CD4-positive, alpha-beta T cell treated with Interleukin-1 beta for 1 hour (primary cell): Measurements from ENCODE around the gene PHACTR4.
"Not testable (repeated sequence)": the region's sequence is repeated elsewhere in the genome, so short reads cannot be mapped to it uniquely, and the experiment has no call there.

Source experiments
- DNase-seq, 2 donors: peaks; one replicate each; pipeline ENCODE4 v3.0.0-alpha.2; 2020 to 2022

Gene PHACTR4

GRCh38 chr1:28371010-28371377 is 1.5 kb downstream of the PHACTR4 start:
- DNase-seq = no peak

- not testable (repeated sequence) for DNase-seq
These were observed 3.9 kb downstream of the PHACTR4 start for GRCh38 chr1:28373450-28373849.

GRCh38 chr1:28374297-28374696 is 4.8 kb downstream of the PHACTR4 start:
- DNase-seq = no peak

- not testable (repeated sequence) for DNase-seq
These were observed 6.1 kb downstream of the PHACTR4 start for GRCh38 chr1:28375598-28375997.

- DNase-seq = not testable (repeated sequence)
These were observed 6.7 kb downstream of the PHACTR4 start for GRCh38 chr1:28376195-28376594.

- no peak for DNase-seq
These were observed 9.4 kb downstream of the PHACTR4 start for GRCh38 chr1:28378906-28379305.

- no peak for DNase-seq
These were observed 10.9 kb downstream of the PHACTR4 start for GRCh38 chr1:28380394-28380793.

- not testable (repeated sequence) for DNase-seq
These were observed 14.2 kb downstream of the PHACTR4 start for GRCh38 chr1:28383785-28384184.

- no peak for DNase-seq
These were observed 22.6 kb downstream of the PHACTR4 start for GRCh38 chr1:28392027-28392652.

- no peak for DNase-seq
These were observed 24.6 kb downstream of the PHACTR4 start for GRCh38 chr1:28394136-28394535.

- no peak for DNase-seq
These were observed 25.6 kb downstream of the PHACTR4 start for GRCh38 chr1:28395181-28395580.

GRCh38 chr1:28401760-28402159 is 32.2 kb downstream of the PHACTR4 start:
- no peak for DNase-seq

- DNase-seq = no peak
These were observed 39.5 kb downstream of the PHACTR4 start for GRCh38 chr1:28409090-28409489.

- no peak for DNase-seq
These were observed 42.1 kb downstream of the PHACTR4 start for GRCh38 chr1:28411656-28412055.

GRCh38 chr1:28412731-28413130 is 43.2 kb downstream of the PHACTR4 start:
- DNase-seq = no peak

- no peak for DNase-seq
These were observed 47.1 kb downstream of the PHACTR4 start for GRCh38 chr1:28416509-28417194.

- peak; percentile 11 for DNase-seq
These were observed 47.9 kb downstream of the PHACTR4 start for GRCh38 chr1:28417441-28417922.

- DNase-seq = no peak
These were observed 48.5 kb downstream of the PHACTR4 start for GRCh38 chr1:28417926-28418637.

GRCh38 chr1:28421744-28422143 is 52.2 kb downstream of the PHACTR4 start:
- no peak for DNase-seq

- no peak for DNase-seq
These were observed 57.3 kb downstream of the PHACTR4 start for GRCh38 chr1:28426831-28427230.

- DNase-seq = no peak
These were observed 58.5 kb downstream of the PHACTR4 start for GRCh38 chr1:28428012-28428411.

GRCh38 chr1:28428990-28429520 is 59.5 kb downstream of the PHACTR4 start:
- no peak for DNase-seq

- DNase-seq = no peak
These were observed 66.8 kb downstream of the PHACTR4 start for GRCh38 chr1:28436211-28436769.
